ENCODE results near the gene CBLN3.

The CBLN3 gene

DNA sequence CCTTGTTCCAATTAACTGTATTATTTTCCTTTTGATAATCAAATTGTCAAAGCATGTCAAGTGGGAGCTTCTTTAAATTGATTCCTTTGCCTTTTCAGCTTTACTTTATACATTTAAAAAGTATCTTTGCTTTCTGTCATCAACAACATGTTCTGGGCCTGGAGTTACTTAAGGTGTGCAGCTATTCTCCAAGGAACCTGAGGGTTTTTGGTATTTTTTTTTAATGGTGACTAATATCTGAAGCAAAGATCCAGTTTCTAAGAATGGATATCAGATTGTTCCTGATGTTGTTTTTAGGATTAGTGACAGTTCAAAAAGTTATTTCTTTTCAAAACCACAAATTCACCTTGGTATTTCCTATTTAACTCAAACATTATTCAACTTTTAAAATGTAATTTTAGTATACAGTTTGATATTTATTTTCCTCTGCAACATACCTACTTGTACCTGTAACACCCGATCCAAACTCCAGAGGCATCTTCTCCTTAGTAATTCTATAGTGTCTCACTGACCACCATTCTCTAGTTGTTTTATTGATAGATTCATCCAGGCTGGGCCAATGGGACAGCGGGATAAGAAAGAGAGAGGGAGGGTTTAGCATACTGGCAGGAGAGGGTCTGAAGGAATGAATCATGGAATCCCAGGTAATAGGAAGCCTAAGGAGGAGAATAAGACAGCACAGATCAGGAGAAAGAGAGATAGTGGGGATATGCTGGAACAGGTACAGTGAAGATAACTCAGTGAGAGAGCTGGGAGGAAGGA lies 3.1 kb downstream of the CBLN3 start:
- peak; percentile 21 for DNase-seq (ENCODE audit: low spot score)

DNA sequence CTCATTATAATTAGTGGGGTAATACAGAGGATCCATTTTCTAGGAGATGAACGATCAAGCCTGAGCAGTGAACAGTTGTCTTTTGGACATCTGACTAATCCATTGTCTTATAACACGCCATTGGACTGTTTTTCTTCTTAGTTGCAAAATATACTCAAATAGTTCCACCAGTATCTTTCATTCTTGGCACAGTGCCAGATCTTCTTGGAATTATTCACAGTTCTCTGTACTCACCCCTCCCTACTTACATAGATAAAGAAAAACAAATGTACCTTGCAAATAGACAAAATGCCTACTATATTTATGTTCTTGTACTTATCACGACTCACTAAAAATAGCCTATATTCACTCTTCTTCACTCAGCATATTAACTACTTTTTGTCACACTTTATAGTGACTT lies 3.8 kb downstream of the CBLN3 start:
- DNase-seq (ENCODE audit: low spot score), result peak; percentile 94

DNA sequence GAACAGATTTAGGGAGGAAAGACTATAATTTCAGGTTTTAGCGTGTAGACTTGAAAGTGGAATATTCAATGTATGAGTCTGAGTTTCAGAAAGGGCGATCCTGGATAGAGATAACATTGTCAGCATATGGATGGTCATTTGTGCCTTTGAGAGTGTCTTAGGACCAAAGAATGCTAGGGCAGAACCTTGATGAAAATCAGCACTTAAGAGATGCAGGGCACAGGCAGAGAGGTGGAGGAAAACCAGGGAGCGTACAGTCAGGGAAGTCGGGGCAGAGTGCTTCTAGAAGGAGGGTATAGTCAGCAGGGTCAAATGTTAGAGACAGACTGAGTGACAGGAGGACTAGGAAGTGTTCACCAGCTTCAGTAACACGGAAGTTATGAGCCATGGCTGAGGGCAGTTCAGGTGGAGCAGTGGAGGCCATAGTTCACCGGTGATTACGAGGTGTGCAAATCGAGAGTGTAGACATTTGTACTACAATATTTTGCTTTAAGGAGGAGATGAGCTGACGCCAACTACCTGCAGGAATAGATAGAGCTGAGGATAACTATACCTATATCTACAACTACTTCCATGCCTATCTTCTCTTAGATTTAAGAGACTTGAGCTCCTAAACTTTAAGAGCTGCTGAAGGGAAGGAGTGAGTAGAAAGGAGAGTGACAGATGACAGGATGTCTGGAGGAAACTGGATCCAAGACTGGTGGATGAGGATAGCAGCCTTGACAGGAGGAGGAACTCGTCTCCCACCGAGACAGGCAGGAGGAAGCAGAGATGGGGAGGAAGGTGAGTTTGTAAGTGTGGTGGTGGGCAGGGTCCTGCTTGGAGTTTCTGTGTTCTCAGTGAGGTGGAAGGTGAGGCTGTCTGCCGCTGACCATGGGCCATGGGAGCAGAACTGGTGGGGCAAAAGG lies 6.5 kb downstream of the CBLN3 start:
- DNase-seq (ENCODE audit: low spot score), result no peak

DNA sequence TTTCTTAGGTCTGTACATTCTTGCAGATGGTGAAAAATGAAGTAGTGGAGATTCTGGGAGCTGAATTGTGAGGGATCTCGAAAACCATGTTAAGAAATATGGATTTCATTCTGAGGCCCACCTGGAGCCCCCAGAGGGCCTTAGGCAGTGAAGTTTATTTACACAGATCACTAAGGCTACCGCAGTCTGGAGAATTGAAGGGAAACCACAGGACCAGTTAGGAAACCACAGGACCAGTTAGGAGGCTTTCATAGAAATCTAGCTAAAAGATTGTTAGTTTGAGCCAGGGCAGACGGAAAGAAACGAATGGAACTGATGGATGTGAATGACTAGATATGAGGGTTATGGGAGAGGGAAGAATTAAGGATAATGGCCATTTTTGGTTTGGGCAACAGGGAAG lies 7.2 kb downstream of the CBLN3 start:
- no peak for DNase-seq (ENCODE audit: low spot score)

DNA sequence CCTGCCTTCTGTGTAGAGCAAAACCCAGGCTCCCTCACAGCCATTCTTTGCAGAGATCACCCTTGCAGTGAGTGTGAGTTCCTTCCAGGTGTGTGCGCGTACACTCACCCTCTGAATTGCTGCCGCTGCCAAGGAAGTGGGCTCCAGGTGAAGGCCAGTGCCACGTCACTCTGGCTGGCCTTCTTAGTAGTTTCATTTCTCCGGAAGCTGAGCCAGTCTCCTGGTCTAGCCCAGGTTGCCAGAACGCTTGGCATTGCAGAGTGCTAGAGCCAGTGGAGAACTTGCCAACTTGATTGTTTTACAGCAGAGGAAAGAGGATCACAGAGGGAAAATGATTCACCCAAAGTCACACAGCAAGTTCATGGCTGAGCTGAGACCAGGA lies 11.0 kb downstream of the CBLN3 start:
- no peak for DNase-seq (ENCODE audit: low spot score)

DNA sequence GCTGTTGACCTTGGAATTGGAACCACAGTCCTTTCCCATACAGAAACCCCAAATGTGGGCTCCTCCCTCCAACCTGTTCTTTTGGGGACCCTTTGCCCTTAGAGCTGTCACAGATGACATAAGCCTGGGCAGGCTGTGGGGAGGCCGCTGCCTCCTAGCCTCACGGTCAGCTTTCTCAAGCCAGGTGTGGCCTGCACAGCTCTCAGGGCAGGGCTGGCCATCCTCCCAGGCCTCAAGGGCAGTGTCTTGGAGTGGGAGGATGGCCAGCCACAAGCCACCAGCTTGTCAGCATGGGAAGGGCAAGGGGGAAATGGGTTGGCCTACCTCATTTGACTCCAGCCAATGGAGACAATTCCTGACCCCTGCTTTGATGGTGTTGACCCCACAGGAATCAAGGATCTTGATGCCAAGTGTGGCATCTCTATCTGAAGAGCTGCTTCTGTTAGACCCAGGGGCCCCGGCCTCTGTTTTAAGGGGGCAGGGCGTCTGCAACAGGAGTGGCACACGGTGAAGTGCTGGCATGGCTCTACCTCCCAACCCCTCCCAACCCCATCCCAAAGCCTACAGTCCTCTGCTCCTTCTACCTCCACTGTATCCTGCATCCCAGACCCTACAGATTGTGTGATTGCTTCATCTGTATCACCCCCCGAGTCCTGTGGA lies 11.5 kb downstream of the CBLN3 start:
- no peak for DNase-seq (ENCODE audit: low spot score)

DNA sequence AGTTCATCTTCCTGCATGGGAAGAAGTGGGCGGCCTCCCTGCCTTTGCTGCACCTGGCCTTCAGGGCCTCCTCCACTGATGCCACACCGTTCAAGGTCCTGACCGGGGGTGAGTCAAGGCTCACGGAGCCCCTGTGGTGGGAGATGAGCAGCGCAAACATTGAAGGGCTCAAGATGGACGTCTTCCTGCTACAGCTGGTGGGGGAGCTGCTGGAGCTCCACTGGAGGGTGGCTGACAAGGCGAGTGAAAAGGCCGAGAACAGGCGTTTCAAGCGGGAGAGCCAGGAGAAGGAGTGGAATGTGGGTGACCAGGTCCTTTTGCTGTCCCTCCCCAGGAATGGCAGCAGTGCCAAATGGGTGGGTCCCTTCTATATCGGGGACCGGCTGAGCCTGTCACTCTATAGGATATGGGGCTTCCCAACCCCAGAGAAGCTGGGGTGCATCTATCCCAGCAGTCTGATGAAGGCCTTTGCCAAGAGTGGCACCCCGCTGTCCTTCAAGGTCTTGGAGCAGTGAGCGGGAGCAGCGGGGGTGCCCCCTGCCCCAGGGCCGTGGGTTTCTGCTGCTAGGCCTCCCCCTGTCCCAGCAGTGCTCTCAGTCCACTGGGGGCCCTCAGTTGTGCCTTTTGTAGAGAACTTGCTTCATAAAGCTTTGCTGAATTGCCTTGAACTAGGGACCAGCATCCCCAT lies 12.4 kb downstream of the CBLN3 start:
- no peak for DNase-seq (ENCODE audit: low spot score)

DNA sequence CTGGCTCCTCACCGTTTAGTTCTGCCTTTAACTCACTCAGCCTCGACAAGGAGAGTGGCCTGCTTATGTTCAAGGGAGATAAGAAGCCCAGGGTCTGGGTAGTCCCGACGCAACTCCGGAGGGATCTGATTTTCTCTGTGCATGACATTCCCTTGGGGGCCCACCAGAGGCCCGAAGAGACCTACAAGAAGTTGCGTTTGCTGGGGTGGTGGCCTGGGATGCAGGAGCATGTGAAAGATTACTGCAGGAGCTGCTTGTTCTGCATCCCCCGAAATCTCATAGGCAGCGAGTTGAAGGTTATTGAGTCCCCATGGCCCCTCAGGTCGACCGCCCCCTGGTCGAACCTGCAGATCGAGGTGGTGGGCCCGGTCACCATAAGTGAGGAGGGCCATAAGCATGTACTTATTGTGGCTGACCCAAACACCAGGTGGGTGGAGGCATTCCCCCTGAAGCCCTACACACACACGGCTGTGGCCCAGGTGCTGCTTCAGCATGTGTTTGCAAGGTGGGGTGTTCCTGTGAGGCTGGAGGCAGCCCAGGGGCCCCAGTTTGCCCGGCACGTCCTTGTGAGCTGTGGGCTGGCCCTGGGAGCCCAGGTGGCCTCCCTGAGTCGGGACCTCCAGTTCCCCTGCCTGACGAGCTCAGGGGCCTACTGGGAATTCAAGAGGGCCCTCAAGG lies 13.1 kb downstream of the CBLN3 start:
- DNase-seq (ENCODE audit: low spot score), result no peak

DNA sequence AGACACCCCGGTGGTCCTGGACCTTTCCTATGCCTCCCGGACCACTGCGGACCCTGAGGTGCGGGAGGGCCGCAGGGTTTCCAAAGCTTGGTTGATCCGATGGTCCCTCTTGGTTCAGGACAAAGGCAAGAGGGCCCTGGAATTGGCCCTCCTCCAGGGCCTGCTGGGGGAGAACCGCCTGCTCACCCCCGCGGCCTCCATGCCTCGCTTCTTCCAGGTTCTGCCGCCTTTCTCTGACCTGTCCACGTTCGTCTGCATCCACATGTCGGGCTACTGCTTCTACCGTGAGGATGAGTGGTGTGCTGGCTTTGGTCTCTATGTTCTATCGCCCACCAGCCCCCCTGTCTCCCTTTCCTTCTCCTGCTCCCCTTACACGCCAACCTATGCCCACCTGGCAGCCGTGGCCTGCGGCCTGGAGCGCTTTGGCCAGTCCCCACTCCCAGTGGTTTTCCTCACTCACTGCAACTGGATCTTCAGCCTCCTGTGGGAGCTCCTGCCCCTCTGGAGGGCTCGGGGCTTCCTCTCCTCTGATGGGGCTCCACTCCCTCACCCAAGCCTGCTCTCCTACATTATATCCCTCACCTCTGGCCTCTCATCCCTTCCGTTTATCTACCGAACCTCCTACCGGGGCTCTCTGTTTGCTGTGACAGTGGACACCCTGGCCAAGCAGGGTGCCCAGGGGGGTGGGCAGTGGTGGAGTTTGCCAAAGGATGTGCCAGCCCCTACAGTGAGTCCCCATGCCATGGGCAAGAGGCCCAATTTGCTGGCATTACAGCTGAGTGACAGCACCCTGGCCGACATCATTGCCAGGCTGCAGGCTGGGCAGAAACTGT lies 13.8 kb downstream of the CBLN3 start:
- no peak for DNase-seq (ENCODE audit: low spot score)

DNA sequence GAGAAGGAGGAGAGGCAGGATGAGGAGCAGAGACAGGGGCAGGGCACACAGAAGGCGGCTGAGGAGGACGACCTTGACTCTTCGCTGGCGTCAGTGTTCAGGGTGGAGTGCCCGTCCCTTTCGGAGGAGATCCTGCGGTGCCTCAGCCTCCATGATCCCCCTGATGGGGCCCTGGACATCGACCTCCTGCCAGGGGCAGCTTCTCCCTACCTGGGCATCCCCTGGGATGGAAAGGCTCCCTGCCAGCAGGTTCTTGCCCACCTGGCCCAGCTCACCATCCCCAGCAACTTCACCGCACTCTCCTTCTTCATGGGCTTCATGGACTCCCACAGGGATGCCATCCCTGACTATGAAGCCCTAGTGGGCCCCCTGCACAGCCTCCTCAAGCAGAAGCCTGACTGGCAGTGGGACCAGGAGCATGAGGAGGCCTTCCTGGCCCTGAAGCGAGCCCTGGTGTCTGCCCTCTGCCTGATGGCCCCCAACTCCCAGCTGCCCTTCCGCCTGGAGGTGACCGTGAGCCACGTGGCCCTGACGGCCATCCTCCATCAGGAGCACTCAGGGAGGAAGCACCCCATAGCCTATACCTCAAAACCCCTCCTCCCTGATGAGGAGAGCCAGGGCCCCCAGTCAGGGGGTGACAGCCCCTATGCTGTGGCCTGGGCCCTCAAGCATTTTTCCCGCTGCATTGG lies 14.6 kb downstream of the CBLN3 start:
- DNase-seq (ENCODE audit: low spot score), result no peak

DNA sequence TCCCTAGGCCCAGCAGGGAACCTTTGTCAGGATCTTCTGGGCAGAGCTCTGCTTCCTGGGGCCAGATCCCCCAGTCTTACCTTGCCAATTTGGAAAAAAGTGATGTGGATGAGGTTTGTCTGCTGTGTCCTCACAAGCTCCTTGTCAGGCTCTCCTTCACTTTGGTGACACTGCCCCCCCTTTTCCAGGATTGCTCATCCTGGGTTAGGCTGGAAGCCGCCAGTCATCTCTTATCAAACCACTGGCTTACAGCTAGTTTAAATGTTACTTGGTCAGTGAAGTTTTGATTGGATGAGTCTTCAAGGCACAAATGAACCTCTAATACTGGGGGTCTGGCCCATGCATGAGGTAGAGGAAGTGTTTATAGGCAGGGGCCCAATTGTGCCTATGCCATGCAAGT lies 15.4 kb downstream of the CBLN3 start:
- DNase-seq (ENCODE audit: low spot score), result no peak

DNA sequence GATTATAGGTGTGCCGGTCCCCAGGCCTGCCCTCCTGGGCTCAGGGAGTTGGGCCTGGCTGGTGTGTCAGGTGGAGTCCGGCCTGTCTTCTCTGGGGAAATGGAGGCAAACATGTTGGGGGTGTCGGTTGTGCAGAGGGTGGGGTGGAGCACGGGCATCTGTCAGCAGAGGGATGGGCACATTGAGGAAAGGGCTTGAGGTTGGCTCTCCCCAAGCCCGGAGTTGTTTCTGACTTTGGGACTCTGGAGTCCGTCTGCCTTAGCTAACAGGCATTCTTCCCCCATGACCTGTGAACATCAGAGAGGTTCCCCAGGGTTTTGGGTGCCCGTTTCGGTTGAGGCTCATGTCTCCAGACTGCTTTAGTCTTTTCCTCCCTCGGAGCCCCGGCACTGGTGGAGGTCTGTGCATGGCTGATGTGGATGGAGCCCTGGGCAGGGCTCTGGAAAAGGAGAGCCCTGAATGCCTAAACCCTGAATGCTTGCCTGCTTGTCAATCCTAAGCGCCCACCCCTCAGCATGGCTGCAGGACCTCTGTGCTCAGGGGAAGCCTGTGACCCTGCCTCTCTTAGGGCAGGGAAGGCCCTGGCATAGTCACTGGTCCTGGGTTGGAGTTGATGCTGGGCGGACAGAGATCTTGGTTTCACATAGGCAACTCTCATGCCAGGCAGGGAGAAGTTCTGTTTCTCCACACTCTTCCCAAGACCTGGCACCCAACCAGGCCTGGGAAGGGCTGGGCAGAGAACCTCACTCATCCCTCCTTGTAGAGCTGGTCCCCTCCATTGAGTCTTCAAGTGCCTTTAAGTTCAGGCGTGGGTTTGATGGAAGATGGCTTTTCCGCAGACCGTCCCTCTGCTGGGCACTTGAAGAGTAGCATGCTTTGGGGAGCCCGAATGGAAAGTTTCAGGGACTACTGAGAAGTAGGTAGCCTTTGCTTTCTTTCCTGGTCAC lies 17.8 kb downstream of the CBLN3 start:
- peak; percentile 61 for DNase-seq (ENCODE audit: low spot score)

DNA sequence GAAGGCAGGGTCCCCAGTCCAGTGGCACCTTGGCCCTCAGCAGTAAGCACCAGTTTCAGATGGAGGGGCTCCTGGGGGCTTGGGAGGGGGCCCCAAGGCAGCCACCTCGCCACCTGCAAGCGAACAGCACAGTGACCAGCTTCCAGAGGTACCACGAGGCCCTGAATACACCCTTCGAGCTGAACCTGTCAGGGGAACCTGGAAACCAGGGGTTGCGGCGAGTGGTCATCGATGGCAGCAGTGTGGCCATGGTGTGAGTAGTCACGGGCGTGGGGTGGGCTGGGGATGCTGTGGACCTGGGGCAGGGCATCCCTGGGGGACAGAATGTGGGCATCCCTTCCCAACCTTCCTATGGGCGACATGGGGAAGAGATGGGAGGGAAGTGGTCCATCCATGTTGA lies 19.5 kb downstream of the CBLN3 start:
- no peak for DNase-seq (ENCODE audit: low spot score)

DNA sequence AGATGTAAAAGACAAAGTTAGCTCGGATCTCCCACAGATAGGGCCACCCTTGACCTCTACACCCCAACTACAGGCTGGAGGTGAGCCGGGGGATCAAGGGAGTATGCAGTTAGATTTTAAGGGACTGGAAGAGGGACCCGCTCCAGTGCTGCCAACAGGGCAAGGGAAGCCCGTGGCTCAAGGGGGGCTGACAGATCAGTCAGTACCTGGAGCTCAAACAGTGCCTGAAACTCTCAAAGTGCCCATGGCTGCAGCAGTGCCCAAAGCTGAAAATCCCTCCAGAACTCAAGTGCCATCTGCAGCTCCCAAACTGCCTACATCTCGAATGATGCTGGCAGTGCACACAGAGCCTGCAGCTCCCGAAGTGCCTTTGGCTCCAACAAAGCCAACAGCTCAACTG lies 20.3 kb downstream of the CBLN3 start:
- no peak for DNase-seq (ENCODE audit: low spot score)

DNA sequence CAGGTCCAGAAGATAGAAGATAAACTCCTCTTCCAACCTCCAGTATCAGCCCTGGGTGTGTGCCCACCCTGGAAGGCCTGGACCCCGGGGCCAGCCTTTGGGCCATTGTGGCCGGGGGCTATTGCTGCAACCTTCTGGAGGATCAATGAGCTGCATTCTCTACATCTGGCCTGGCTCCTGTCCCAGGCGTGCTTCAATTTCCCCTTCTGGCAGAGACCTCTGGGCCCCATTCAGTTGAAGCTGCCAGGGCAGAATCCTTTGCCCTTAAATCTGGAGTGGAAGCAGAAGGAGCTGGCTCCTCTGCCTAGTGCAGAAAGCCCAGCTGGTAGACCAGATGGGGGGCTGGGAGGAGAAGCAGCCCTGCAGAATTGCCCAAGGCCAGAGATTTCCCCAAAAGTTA lies 20.7 kb downstream of the CBLN3 start:
- DNase-seq (ENCODE audit: low spot score), result no peak

DNA sequence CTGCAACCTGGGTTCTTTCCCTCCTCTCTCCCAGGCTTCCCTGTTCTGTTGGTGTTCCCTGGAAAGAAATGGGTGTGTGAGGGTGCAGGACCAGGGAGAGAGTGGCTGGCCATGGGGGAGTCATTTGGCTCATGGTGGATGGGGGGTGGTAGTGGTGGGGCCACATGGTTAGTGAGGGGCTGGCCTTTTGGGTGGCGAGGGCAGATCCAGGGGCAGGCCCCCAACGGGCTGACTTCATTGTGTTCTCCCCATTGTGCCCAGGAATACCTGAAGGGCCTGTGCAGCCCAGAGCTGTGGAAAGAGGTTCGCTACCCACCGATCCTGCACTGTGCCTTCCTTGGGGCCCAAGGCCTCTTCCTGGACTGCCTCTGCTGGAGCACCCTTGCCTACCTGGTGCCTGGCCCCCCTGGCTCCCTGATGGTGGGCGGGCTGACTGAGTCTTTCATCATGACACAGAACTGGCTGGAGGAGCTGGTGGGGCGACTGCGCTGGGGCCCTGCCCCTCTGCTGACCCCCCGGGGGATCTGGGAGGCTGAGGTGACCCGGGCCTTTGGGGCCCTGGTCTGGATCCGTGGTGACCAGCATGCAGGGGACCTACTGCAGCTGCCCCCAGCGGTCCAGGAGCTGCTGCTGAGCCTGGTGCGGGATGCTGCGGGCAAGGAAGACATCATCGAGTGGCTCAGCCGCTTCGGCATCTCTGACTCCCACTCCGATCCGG lies 21.7 kb downstream of the CBLN3 start:
- DNase-seq (ENCODE audit: low spot score), result no peak

DNA sequence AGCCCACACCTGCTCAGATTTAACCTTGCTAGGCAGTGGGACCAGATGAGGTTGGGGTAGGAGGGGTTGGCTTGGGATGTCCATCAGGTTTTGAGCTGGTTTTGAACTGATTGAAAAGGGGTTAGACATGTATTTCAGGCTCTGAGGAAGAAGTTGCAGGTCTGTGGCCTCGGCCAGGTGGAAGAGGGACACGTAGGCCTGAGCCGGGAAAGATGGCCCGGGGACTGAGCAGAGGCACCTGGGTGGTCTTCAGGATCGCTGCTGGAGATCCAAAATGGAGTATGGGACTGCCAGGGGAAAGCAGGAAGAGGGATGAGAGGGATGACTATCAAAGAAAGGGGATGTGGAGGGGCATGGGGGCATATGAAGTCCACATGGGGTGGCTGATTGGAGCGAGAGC lies 23.1 kb downstream of the CBLN3 start:
- no peak for DNase-seq (ENCODE audit: low spot score)

DNA sequence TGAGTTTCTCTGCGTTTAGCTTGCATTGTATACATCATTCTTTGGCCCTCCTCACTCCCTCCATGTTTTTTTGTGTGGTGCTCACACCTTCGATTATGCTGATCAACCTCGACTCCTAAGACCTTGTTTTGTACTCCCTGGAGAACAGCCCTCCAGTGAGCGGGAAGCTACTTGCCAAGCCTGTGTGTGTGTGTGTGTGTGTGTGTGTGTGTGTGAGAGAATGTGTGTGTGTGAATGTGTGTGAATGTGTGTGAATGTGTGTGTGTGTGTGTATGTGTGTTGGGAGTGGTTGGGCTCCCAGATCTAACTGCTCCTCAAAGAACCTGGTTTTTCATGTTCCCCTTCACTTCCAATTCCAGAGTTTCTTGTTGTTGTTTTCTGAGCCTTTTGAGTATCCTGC lies 24.7 kb downstream of the CBLN3 start:
- no peak for DNase-seq (ENCODE audit: low spot score)
